Measurements from ENCODE around the gene DHX58.

- no peak for TF ChIP-seq POLR2A (IDR thresholded peaks at IDR 0.05; ENCODE audit: low read depth, low read length)
- TF ChIP-seq CTCF (conservative IDR thresholded peaks at IDR 0.05; ENCODE audit: low read depth, low read length): 0 out of 2 replicates have a peak, but pooled peaks have one; percentile 5
- no peak for TF ChIP-seq CEBPB (IDR thresholded peaks at IDR 0.05; ENCODE audit: low read depth, low read length)
- TF ChIP-seq MXI1 (IDR thresholded peaks at IDR 0.05; ENCODE audit: borderline replicate concordance, low read depth, low read length): no peak
- TF ChIP-seq MAFK (IDR thresholded peaks at IDR 0.05; ENCODE audit: low read depth, low read length): no peak
- TF ChIP-seq CHD1 (IDR thresholded peaks at IDR 0.05; ENCODE audit: low read depth, low read length): no peak
- TF ChIP-seq FOS (IDR thresholded peaks at IDR 0.05; ENCODE audit: low read depth, low read length): no peak
- TF ChIP-seq RAD21 (IDR thresholded peaks at IDR 0.05; ENCODE audit: low read length): no peak
- TF ChIP-seq ELK1 (IDR thresholded peaks at IDR 0.05; ENCODE audit: borderline replicate concordance, low read depth, low read length): no peak
- TF ChIP-seq SMC3 (IDR thresholded peaks at IDR 0.05; ENCODE audit: low read depth, low read length): no peak
- no peak for TF ChIP-seq USF2 (IDR thresholded peaks at IDR 0.05; ENCODE audit: low read depth, low read length)
- TF ChIP-seq NFE2L2 (IDR thresholded peaks at IDR 0.05; ENCODE audit: low read depth, low read length): no peak
- TF ChIP-seq MAZ (IDR thresholded peaks at IDR 0.05; ENCODE audit: borderline replicate concordance, low read depth, low read length): no peak
Observed at GRCh38 chr17:42124256-42124655, 11.7 kb upstream of the DHX58 start.
